ENCODE data around the gene TMEM258. TPM values are rescaled to one million over a fixed set of nuclear protein-coding genes. Genes with fewer than 3 reads are reported as not detected.

Gene TMEM258
- polyA plus RNA-seq, 2 of the 4 experiments (the other 2 are of a cell fraction): 257 to 280 TPM

GRCh38 chr11:61742391-61742790, 50.0 kb downstream of the TMEM258 start:
- FAIRE-seq (no peak), DNase-seq (ENCODE audit: low read depth in 1 of 2, low spot score in 1 of 2) (no peak), ATAC-seq (no peak)
- H3K4me3 ChIP-seq: no peak overlapping the region
- TF ChIP-seq RAD21 (conservative IDR thresholded peaks at IDR 0.05 in 1 of 2, IDR thresholded peaks at IDR 0.05 in 1 of 2) (no peak), HOXA7 (CRISPR knock-in tag; IDR thresholded peaks at IDR 0.05) (no peak), GATA3 (IDR thresholded peaks at IDR 0.05; ENCODE audit: borderline replicate concordance) (no peak), HMGXB4 (CRISPR knock-in tag; IDR thresholded peaks at IDR 0.05; ENCODE audit: borderline replicate concordance) (no peak), HES2 (IDR thresholded peaks at IDR 0.05) (no peak), HOXB5 (CRISPR knock-in tag; IDR thresholded peaks at IDR 0.05) (no peak), ESRRA (IDR thresholded peaks at IDR 0.05; ENCODE audit: borderline replicate concordance, low read length) (no peak), USF2 (IDR thresholded peaks at IDR 0.05) (no peak), MAZ (IDR thresholded peaks at IDR 0.05; ENCODE audit: borderline replicate concordance, low read depth, low read length) (no peak), NR3C1 (IDR thresholded peaks at IDR 0.05) (no peak), ZSCAN20 (CRISPR knock-in tag; IDR thresholded peaks at IDR 0.05) (no peak)
- WGBS (ENCODE audit: missing lambda C conversion rate): 87% methylated on average over 7 of the region's 7 CpGs
- no peak overlapping the region for H3K4me2 ChIP-seq
- no peak overlapping the region for H3K27ac ChIP-seq
- ChIA-PET POLR2A (no interaction called here), CTCF (interaction anchor here (0.6 to 11.4 kb wide), 5 partner anchors 4 to 46 kb away, joined by 4 to 156 read pairs (median 27); no protein-coding TSS in a partner anchor)
- H3K4me1 ChIP-seq: peaks cover 3% of the 10 kb centered on the region; the same call in 1 of the 3 replicates
- no peaks in the 10 kb centered on the region for H3K9me3 ChIP-seq

GRCh38 chr11:61739966-61740365, 52.4 kb downstream of the TMEM258 start:
- DNase-seq (ENCODE audit: low read depth in 1 of 2, low spot score in 1 of 2): no peak
- H3K4me1 ChIP-seq: no peaks in the 10 kb centered on the region
- ChIA-PET POLR2A (no interaction called here), CTCF (interaction anchor here (0.6 to 11.4 kb wide), 6 partner anchors 7 to 368 kb away, joined by 3 to 156 read pairs (median 3); no protein-coding TSS in a partner anchor)
- H3K4me3 ChIP-seq: no peak overlapping the region
- no peak for ATAC-seq
- H3K9me3 ChIP-seq: no peaks in the 10 kb centered on the region
- no peak for TF ChIP-seq HEYL (CRISPR knock-in tag; IDR thresholded peaks at IDR 0.05)
- no peak for TF ChIP-seq KDM1A (IDR thresholded peaks at IDR 0.05; ENCODE audit: low read depth)
- no peak for TF ChIP-seq ATOH8 (CRISPR knock-in tag; IDR thresholded peaks at IDR 0.05; ENCODE audit: low read depth)
- TF ChIP-seq RAD21 (conservative IDR thresholded peaks at IDR 0.05 in 1 of 2, IDR thresholded peaks at IDR 0.05 in 1 of 2): no peak
- no peak for TF ChIP-seq HMGXB4 (CRISPR knock-in tag; IDR thresholded peaks at IDR 0.05; ENCODE audit: borderline replicate concordance)
- no peak for TF ChIP-seq POLR2AphosphoS2 (conservative IDR thresholded peaks at IDR 0.05; ENCODE audit: low read length)
- no peak for TF ChIP-seq HDAC2 (IDR thresholded peaks at IDR 0.05)
- no peak for TF ChIP-seq ZC3H11A (IDR thresholded peaks at IDR 0.05)
- TF ChIP-seq KDM5A (IDR thresholded peaks at IDR 0.05): no peak
- no peak for TF ChIP-seq MAFK (IDR thresholded peaks at IDR 0.05; ENCODE audit: partially characterized antibody)
- TF ChIP-seq PBX3 (IDR thresholded peaks at IDR 0.05): no peak
- TF ChIP-seq ZNF302 (CRISPR knock-in tag; IDR thresholded peaks at IDR 0.05): no peak
- TF ChIP-seq JUNB (IDR thresholded peaks at IDR 0.05): no peak
- TF ChIP-seq USF2 (IDR thresholded peaks at IDR 0.05): no peak
- no peak for TF ChIP-seq E2F6 (IDR thresholded peaks at IDR 0.05; ENCODE audit: borderline replicate concordance, low read depth)
- TF ChIP-seq GATA3 (IDR thresholded peaks at IDR 0.05; ENCODE audit: borderline replicate concordance): no peak
- no peak for TF ChIP-seq PHF8 (IDR thresholded peaks at IDR 0.05; ENCODE audit: borderline replicate concordance, low read depth)
- TF ChIP-seq CBX8 (IDR thresholded peaks at IDR 0.05): no peak
- TF ChIP-seq CHD2 (IDR thresholded peaks at IDR 0.05; ENCODE audit: low read length, partially characterized antibody): no peak
- H3K4me2 ChIP-seq: no peak overlapping the region
- FAIRE-seq: no peak
- WGBS (ENCODE audit: missing lambda C conversion rate): 79% methylated on average over 6 of the region's 7 CpGs
- no peak overlapping the region for H3K27ac ChIP-seq

Measured in A549 (cell line).